H1 (cell line): ENCODE results near the gene TMEM114. TPM values are rescaled to one million over a fixed set of nuclear protein-coding genes. Genes with fewer than 3 reads are reported as not detected.

Experiments used
- CTCF ChIA-PET: fragments of 300-600 bp; sonication (Branson Sonifier 250); formaldehyde crosslinking; loops from one replicate; lab custom pipeline; 2021; ENCODE audit not compliant: partially characterized antibody; lab: Charles Lee
- POLR2A ChIA-PET: fragments of 300-600 bp; sonication (Branson Sonifier 250); formaldehyde crosslinking; loops from one replicate; lab custom pipeline; 2021; ENCODE audit warnings: inconsistent platforms; ENCODE audit not compliant: partially characterized antibody; lab: Charles Lee
- DNase-seq, 2 experiments: peaks; one replicate each; pipeline versions ENCODE4 v3.0.0 to v3.0.0-alpha.2; 2010 to 2022; ENCODE audit warnings: low spot score in 2 of 2, low read depth in 1 of 2, mixed read lengths in 1 of 2
- FAIRE-seq: peaks from 2 replicates; lab custom pipeline; 2011; peaks lifted over from hg19 to GRCh38; lab: Jason Lieb, UNC
- H2AFZ ChIP-seq: 2 replicates; pipeline ENCODE4 v1.8.1; 2012; ENCODE audit warnings: low read length, inconsistent platforms
- H2AK5ac ChIP-seq: 2 replicates; pipeline ENCODE4 v1.6.1; 2013; ENCODE audit warnings: low read depth, low read length
- H2BK120ac ChIP-seq: replicated peaks from 2 replicates; pipeline ENCODE3; 2013; ENCODE audit warnings: low read depth, low read length, inconsistent platforms
- H2BK12ac ChIP-seq: 2 replicates; pipeline ENCODE4 v1.6.1; 2013; ENCODE audit warnings: low read depth, low read length
- H2BK15ac ChIP-seq: 2 replicates; pipeline ENCODE4 v1.6.1; 2013; ENCODE audit warnings: low read length
- H2BK20ac ChIP-seq: 2 replicates; pipeline ENCODE4 v1.6.1; 2013; ENCODE audit warnings: low read length
- H2BK5ac ChIP-seq: 2 replicates; pipeline ENCODE4 v1.6.1; 2013; ENCODE audit warnings: low read depth, low read length
- H3K14ac ChIP-seq: 2 replicates; pipeline ENCODE4 v1.6.1; 2013; ENCODE audit warnings: inconsistent platforms; ENCODE audit not compliant: insufficient read length
- H3K18ac ChIP-seq: 2 replicates; pipeline ENCODE4 v1.6.1; 2013; ENCODE audit warnings: low read length; ENCODE audit errors: extremely low read depth
- H3K23ac ChIP-seq: 2 replicates; pipeline ENCODE4 v1.6.1; 2013; ENCODE audit warnings: inconsistent platforms; ENCODE audit not compliant: insufficient read length
- H3K23me2 ChIP-seq: 2 replicates; pipeline ENCODE4 v1.6.1; 2013; ENCODE audit warnings: low read depth, low read length
- H3K27ac ChIP-seq: 2 replicates; pipeline ENCODE4 v1.6.1; 2011; ENCODE audit warnings: low read depth, low read length, inconsistent platforms
- H3K27me3 ChIP-seq, 4 experiments: replicated peaks in 1 of 4; 1 replicate in 1 of 4; 2 replicates in 3 of 4; pipeline versions ENCODE4 v1.6.1 to v1.8.1; 2011 to 2013; ENCODE audit warnings: low read length in 3 of 4, mild to moderate bottlenecking in 3 of 4, inconsistent platforms in 2 of 4, mixed read lengths in 2 of 4, moderate library complexity in 1 of 4; ENCODE audit not compliant: control insufficient read depth in 3 of 4, insufficient read depth in 3 of 4; ENCODE audit errors: extremely low read depth in 1 of 4
- H3K36me3 ChIP-seq, 4 experiments: 2 replicates each; pipeline versions ENCODE4 v1.6.1 to v1.8.1; 2011 to 2013; ENCODE audit warnings: mild to moderate bottlenecking in 4 of 4, low read length in 3 of 4, moderate library complexity in 2 of 4, control low read depth in 1 of 4, inconsistent platforms in 1 of 4; ENCODE audit not compliant: insufficient read depth in 4 of 4, control insufficient read depth in 2 of 4
- H3K4ac ChIP-seq: replicated peaks from 2 replicates; pipeline ENCODE3; 2013; ENCODE audit warnings: low read length, low read depth, mixed read lengths, inconsistent platforms; ENCODE audit not compliant: insufficient read length
- H3K4me1 ChIP-seq, 4 experiments: replicated peaks in 1 of 4; 1 replicate in 1 of 4; 2 replicates in 3 of 4; pipeline versions ENCODE4 v1.6.1 to v1.8.1; 2011 to 2013; ENCODE audit warnings: low read length in 3 of 4, inconsistent platforms in 2 of 4, mixed read lengths in 1 of 4; ENCODE audit not compliant: insufficient read depth in 4 of 4, control insufficient read depth in 3 of 4
- H3K4me2 ChIP-seq, 2 experiments: 2 replicates each; pipeline versions ENCODE4 v1.6.1 to v1.8.1; 2011 to 2013; ENCODE audit warnings: low read depth in 2 of 2, low read length in 2 of 2, control low read depth in 1 of 2, inconsistent platforms in 1 of 2, mild to moderate bottlenecking in 1 of 2; ENCODE audit not compliant: insufficient read depth in 1 of 2
- H3K4me3 ChIP-seq, 4 experiments: fragments of 200-600, 300-600 bp in 1 of 4; sonication (generic), shearing (Covaris generic), sonication (Bioruptor Twin) in 1 of 4; 2 replicates each; pipeline versions ENCODE4 v1.5.1 to v1.8.1; 2011 to 2016; ENCODE audit warnings: low read length in 4 of 4, low read depth in 3 of 4, control low read depth in 2 of 4, inconsistent platforms in 2 of 4, mild to moderate bottlenecking in 2 of 4, mixed read lengths in 1 of 4, moderate library complexity in 1 of 4; ENCODE audit not compliant: insufficient read depth in 2 of 4; ENCODE audit errors: extremely low read depth in 1 of 4
- H3K56ac ChIP-seq: replicated peaks from 2 replicates; pipeline ENCODE3; 2013; ENCODE audit warnings: low read depth, mild to moderate bottlenecking, mixed read lengths, low read length, inconsistent platforms; ENCODE audit not compliant: insufficient read length
- H3K79me1 ChIP-seq: 2 replicates; pipeline ENCODE4 v1.6.1; 2013; ENCODE audit warnings: low read depth, low read length, control low read depth
- H3K79me2 ChIP-seq, 2 experiments: 2 replicates each; pipeline versions ENCODE4 v1.6.1 to v1.8.1; 2012 to 2013; ENCODE audit warnings: low read length in 2 of 2, mild to moderate bottlenecking in 2 of 2, inconsistent platforms in 1 of 2; ENCODE audit not compliant: insufficient read depth in 2 of 2, control insufficient read depth in 1 of 2
- H3K9ac ChIP-seq, 4 experiments: replicated peaks in 1 of 4; 1 replicate in 1 of 4; 2 replicates in 3 of 4; pipeline versions ENCODE4 v1.6.1 to v1.8.1; 2011 to 2013; ENCODE audit warnings: low read depth in 3 of 4, low read length in 3 of 4, control low read depth in 2 of 4, mild to moderate bottlenecking in 2 of 4, moderate library complexity in 2 of 4, inconsistent platforms in 1 of 4; ENCODE audit errors: extremely low read depth in 1 of 4
- H3K9me3 ChIP-seq, 2 experiments: 2 replicates each; pipeline versions ENCODE4 v1.6.1 to v1.8.1; 2012 to 2013; ENCODE audit warnings: mild to moderate bottlenecking in 2 of 2, moderate library complexity in 2 of 2, control low read depth in 1 of 2, inconsistent platforms in 1 of 2, low read depth in 1 of 2, low read length in 1 of 2, mixed read lengths in 1 of 2; ENCODE audit not compliant: insufficient read depth in 2 of 2
- H4K20me1 ChIP-seq, 2 experiments: replicated peaks in 1 of 2; 2 replicates each; pipeline versions ENCODE3 to v1.8.1; 2011 to 2013; ENCODE audit warnings: inconsistent platforms in 2 of 2, low read length in 2 of 2, mild to moderate bottlenecking in 1 of 2; ENCODE audit not compliant: insufficient read depth in 2 of 2, control insufficient read depth in 1 of 2
- H4K5ac ChIP-seq: 2 replicates; pipeline ENCODE4 v1.6.1; 2013; ENCODE audit warnings: low read length, low read depth, mixed read lengths, inconsistent platforms; ENCODE audit not compliant: insufficient read length
- H4K8ac ChIP-seq: 2 replicates; pipeline ENCODE4 v1.8.0; 2013; ENCODE audit warnings: mild to moderate bottlenecking, moderate library complexity, low read length, inconsistent platforms; ENCODE audit not compliant: insufficient read depth; ENCODE audit errors: extremely low read depth
- H4K91ac ChIP-seq: replicated peaks from 2 replicates; pipeline ENCODE3; 2013; ENCODE audit warnings: low read length, mixed read lengths, inconsistent platforms; ENCODE audit not compliant: insufficient read length
- CHD1 ChIP-seq: IDR thresholded peaks from 2 replicates; pipeline ENCODE4 v1.6.1; 2012; ENCODE audit warnings: low read depth, low read length, improper control_type of control experiment
- KDM1A ChIP-seq: fragments of 200-600, 300-600 bp; sonication (generic); IDR thresholded peaks from 2 replicates; pipeline ENCODE4 v1.7.1; 2016; ENCODE audit warnings: mild to moderate bottlenecking, low read length, borderline replicate concordance
- WGBS, 2 experiments: shearing (Covaris generic) in 1 of 2; methylation state at CpG; one replicate each; pipeline versions ENCODE4 v1.1.6 to v1.1.7; 2013 to 2015; ENCODE audit warnings: low lambda C conversion rate in 2 of 2, mixed read lengths in 2 of 2, inconsistent platforms in 1 of 2, low coverage in 1 of 2, missing lambda C conversion rate in 1 of 2; ENCODE audit not compliant: insufficient replicate concordance in 2 of 2, insufficient coverage in 1 of 2, insufficient read length in 1 of 2; ENCODE audit errors: extremely low coverage in 1 of 2, missing lambda C conversion rate in 1 of 2; 5-methylcytosine and 5-hydroxymethylcytosine counted together
- polyA plus RNA-seq, 7 experiments: library from polyadenylated mRNA; depleted of rRNA in 3 of 7; stranded (reverse) in 5 of 7; unstranded in 2 of 7; fragments of >200 nt in 5 of 7; fragments of 200-250 nt in 2 of 7; gene quantifications; 1 replicate in 5 of 7; 2 replicates in 1 of 7; 4 replicates in 1 of 7; pipeline versions ENCODE4 v1.2.1 to v1.2.3, GENCODE V29; 2011 to 2013; ENCODE audit warnings: missing spikeins in 2 of 7, mixed read lengths in 2 of 7
- total RNA-seq: library from RNA; stranded (reverse); fragmentation: NEBNext Ultra II Directional; extraction: Animal tissue kit (Norgen Biotek cat#: 25700); gene quantifications from 2 replicates; pipeline ENCODE4 v1.2.1, GENCODE V29; 2021

The TMEM114 gene
- total and polyA plus RNA-seq, 2 of the 8 experiments (the other 6 are each of a cell fraction or from before 2014, with no cell fraction given): 1.6 to 2.9 TPM

- no peak overlapping the region for H3K27ac ChIP-seq
- no peak overlapping the region for H2BK12ac ChIP-seq
- no peaks in the 10 kb centered on the region for H3K23me2 ChIP-seq
- H2AK5ac ChIP-seq: no peak overlapping the region
- H3K36me3 ChIP-seq: no peaks in the 10 kb centered on the region
- H3K27me3 ChIP-seq: no peaks in the 10 kb centered on the region; a peak in 2 of 7 replicates
- H3K4ac ChIP-seq: no peak overlapping the region
- H3K18ac ChIP-seq: no peak overlapping the region
- no peak for DNase-seq
- H4K20me1 ChIP-seq: no peaks in the 10 kb centered on the region
- ChIA-PET CTCF (interaction anchor here (1.5 kb wide), 1 partner anchor 12 kb away, joined by 4 read pairs; no protein-coding TSS in a partner anchor), POLR2A (no interaction called here)
- H3K79me2 ChIP-seq: no peaks in the 10 kb centered on the region
- TF ChIP-seq CHD1 (no peak), KDM1A (peak; percentile 59; the same call in 1 of the 2 replicates)
- no peak overlapping the region for H3K9ac ChIP-seq
- no peak for FAIRE-seq
- no peak overlapping the region for H4K91ac ChIP-seq
- H3K4me2 ChIP-seq: no peak overlapping the region
- H2AFZ ChIP-seq: no peak overlapping the region
- H3K9me3 ChIP-seq: no peaks in the 10 kb centered on the region
- WGBS, 2 experiments: 89% methylated on average over 4 of the region's 4 CpGs; no CpG with 5 or more reads in 1 of the 2 experiments
- H3K79me1 ChIP-seq: no peaks in the 10 kb centered on the region
- no peak overlapping the region for H2BK15ac ChIP-seq
- H3K23ac ChIP-seq: no peak overlapping the region
- H2BK5ac ChIP-seq: no peak overlapping the region
- H3K56ac ChIP-seq: no peak overlapping the region
- no peak overlapping the region for H2BK120ac ChIP-seq
- no peak overlapping the region for H4K5ac ChIP-seq
- no peak overlapping the region for H3K4me3 ChIP-seq
- H2BK20ac ChIP-seq: no peak overlapping the region
- H4K8ac ChIP-seq: no peak overlapping the region
- H3K14ac ChIP-seq: no peak overlapping the region
- H3K4me1 ChIP-seq: no peaks in the 10 kb centered on the region
Measured at GRCh38 chr16:8611122-8611521, 20.8 kb upstream of the TMEM114 start.
